DMS 273 (cell line): ENCODE measurements around the gene UBN2.
"Not testable (repeated sequence)": the region's sequence is repeated elsewhere in the genome, so short reads cannot be mapped to it uniquely, and the experiment has no call there.

ENCODE experiments used
- DNase-seq: peaks from one replicate; lab custom pipeline; 2025; ENCODE audit not compliant: unreplicated experiment; lab: John Stamatoyannopoulos, UW

UBN2 gene

DNA sequence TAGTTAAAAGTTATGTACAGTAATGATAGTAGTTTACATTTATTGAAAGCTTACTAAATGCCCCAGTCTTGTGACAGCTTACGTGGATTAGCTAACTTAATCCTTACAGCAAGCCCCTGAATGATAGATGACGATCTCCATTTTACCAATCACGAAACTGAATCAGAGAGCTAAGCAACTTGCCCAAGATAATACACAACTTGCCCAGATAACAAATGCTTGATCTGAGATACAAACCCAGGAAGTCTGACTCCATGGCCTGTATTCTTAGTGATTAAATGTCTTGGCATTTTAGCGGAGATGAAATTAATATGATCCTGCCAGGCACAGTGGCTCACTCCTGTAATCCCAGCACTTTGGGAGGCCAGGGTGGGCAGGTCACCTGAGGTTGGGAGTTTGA lies 63.2 kb downstream of the UBN2 start:
- DNase-seq = no peak

DNA sequence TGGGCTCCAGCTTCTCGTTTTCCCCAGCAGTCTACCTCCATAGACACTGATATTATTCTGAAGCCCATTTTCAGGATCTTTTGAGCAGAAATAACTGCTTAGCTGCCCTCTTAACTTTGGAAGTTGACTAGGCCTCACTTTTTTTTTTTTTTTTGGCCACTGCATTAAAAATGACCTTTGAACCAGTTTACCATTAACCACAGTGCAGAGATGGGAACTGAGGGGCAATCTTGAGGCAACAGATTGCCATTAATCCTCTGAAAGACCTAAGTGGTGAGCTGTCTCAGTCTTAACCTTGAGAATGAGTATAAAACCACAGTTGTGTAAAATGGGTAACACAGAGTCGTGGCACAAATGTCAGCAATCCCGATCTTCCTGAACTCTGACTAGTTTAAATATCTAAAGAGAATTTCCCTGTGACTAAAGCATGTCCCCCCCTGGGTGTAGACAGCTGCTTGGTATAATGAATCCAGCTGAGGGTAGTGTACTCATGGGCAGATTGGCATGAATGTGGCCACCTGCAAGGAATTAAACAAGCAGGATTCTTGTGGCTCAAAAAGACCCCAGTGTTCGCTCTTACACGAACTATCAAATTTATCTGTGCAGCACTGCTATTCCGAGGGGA lies 64.0 kb downstream of the UBN2 start:
- peak; percentile 18 for DNase-seq

DNA sequence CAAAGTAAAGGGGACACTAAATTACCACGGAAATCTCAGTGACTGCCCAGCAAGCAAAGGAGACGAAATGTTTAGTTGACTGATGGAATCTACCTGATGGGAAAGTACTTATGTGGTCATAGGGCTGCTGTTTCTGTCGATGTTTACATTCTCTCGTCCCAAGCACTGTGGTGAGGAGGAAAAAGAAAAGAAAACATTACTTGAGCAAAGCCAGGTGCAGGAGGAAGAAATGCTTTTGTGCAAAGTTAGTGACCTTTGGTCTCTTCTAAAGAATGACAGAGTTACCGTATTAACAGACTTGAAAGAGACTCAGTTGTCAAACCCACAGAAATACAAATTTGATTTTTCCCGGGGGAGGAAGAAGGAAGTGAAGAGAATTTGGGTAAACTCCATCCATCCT lies 66.8 kb downstream of the UBN2 start:
- DNase-seq = no peak

DNA sequence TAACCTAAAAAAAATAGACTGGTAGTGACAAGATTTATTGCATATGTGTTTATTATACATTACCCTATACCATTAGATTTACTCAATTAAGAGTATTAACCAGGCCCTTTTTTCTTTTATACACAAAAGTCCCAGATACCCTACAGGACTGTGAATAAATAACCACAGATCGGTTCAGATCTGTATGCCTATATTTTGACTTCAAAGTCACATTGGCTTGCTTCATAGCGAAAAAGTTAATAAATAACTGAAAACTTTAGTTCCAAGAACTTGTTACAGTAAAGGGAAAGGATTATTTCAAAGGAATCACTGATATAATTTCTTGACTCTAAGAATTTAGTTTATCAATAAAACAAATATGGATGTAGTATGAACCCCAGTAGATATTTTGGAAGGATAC lies 68.3 kb downstream of the UBN2 start:
- DNase-seq = no peak

DNA sequence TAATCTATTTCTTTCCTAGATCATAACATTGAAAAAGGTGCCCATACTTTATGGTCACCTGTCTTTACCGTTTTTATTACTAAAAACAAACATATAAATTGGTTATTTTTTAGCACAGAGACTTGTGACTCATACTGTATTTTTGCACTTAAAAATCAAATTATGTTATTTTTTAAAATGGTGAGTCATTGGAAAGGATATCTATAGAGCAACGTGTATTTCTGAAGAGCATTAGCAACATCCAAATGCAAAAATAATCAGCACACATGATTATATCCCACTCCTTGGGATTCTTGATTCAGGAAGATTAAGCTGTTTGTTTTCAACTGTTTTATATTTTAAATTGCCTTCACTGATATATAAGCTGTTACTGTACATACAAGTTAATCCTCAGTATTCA lies 69.4 kb downstream of the UBN2 start:
- no peak for DNase-seq

DNA sequence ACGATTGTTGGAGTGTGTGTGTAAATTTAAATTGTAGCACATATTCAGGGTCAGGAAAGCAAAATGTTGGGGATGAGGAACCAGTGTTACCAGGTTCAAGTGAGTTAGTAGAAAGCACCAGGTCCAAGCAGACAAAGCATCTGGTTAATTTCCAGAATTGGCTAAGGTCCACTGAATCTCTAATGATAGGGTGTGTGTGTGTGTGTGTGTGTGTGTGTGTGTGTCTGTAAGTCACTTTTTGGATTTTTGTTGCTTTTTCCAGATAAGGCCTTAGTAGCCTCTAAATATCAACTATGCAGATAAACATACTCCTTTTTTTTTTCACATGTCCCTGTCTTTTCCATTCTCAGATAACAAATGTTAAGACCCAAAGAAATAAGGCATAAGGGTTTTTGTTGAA lies 73.5 kb downstream of the UBN2 start:
- peak; percentile 33 for DNase-seq

DNA sequence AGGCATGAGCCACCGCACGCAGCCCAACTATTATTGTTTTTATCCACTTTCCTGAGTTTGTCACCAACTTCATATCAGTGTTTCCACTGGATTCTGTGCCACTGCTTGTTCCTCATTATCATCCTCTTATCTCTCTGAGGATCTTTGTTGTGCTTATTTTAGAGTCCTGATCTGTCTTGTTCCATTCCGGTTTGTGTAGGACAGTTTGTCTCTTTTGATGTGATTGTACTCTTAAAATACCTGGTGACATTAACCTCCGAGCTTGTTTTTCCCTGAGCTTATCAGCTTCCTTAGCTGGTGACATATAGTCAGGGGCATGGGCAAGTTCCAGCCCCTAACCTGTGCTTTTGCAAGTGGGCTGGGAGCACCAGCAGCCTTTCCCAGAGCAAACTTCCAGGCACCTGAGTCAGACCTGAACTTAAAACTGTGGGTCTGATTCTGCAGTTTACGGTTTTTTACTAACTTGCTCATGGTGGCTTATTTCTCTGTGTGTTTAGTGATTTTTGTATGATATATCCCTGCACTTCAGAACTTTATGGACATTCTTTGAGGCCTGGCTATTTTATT lies 87.0 kb downstream of the UBN2 start:
- no peak for DNase-seq

DNA sequence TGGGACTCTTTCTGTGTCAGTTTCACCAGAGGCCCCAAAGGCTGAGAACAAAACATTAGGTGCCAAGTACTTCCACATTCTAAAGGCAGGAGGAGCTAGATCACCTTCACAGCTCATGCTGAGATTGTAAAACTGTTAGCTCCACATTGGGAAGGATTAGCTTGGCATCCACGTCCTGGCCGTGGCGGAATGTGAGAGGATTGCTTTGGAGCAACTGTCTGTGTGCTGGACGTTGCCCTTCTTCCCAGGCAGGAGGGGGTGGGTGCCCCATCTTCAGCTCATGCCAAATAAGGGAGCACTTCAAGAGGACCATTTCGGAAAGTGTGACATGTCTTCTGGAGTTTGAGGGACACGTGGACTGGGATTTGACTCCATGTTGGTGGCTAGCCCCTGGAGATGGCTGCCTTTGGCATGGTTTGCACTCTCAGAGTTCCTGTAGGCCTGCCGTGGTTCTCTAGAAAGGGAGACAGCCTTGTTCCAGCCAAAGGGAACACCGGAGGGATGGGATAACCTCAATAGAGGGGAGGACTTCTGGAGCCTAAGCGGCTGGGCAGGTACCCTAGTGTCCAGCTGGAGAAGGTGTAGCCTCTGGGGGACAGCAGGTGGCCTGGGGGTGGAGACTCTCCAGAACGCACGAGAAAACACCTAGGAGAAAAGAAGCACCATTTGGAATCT lies 90.2 kb downstream of the UBN2 start:
- DNase-seq = peak; percentile 73

DNA sequence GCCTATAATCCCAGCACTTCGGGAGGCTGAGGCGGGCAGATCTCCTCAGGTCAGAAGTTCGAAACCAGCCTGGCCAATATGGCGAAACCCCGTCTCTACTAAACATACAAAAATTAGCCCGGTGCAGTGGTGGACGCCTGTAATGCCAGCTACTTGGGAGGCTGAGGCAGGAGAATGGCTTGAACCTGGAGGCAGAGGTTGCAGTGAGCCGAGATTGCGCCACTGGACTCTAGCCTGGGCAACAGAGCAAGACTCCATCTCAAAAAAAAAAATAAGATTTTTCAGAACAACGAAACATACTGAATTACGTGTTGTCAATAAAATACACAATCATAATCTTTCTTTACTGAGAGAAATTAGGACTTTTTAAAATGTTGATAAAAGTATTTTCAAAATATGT lies 93.7 kb downstream of the UBN2 start:
- DNase-seq = not testable (repeated sequence)

DNA sequence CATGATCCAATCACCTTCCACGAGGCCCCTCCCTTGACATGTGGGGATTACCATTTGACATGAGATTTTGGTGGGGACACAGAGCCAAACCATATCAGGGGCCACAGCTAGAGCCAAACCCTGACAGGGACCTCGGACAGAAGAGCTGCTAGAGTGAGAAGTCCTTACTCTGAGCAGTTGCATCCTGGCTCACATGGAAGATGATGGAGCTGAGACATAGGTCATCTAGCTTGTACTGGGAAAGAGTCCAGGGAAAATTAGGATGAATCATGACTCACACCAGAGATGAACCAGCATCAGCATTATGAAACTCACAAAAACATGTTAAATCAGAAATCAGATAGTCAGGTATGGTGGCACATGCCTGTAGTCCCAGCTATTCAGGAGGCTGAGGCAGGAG lies 97.3 kb downstream of the UBN2 start:
- no peak for DNase-seq

DNA sequence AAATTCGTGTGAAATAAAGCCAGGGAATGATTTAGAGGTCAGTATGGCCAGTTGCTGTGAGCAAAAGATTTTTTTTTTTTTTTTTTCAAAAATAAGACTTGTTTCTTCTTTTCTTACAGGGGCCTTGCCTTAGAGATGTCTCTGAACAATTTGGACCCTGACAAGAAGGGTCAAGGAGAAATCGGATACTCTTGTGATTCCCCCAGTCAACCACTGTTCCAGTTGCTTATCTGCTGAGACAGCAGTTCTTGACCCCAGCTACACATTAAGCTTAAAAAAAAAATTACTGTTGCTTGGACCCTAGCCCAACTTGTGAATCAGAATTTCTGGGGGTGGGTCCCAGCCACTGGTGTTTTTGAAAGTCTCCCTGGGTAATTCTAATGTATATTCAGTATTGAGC lies 98.1 kb downstream of the UBN2 start:
- DNase-seq = no peak

DNA sequence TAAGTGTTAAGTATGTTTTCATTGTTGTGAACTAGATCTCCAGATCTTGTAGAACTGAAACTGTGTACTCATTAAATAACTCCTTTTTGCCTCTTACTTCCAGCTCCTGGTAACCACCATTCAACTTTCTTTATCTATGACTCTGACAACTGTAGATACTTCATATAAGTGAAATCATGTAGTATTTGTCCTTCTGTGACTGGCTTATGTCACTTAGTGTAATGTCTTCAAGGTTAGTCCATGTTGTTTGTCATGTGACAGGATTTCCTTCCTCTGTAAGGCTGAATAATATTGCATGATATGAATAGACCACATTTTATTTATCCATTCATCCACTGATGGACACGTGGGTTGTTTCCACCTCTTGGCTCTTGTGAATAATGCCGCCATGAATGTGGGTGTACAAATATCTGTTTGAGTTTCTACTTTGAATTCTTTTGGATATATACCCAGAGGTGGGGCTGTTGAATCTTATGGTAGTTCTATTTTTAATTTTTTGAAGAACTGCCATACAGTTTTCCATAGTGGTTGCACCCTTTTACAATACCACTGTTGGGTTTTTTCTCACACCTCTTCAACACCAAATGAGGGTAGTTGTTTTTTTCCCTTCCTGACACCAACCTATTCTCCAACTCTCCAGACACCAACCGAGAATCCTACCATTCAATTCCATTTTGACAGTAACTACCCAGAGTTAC lies 99.4 kb downstream of the UBN2 start:
- no peak for DNase-seq

DNA sequence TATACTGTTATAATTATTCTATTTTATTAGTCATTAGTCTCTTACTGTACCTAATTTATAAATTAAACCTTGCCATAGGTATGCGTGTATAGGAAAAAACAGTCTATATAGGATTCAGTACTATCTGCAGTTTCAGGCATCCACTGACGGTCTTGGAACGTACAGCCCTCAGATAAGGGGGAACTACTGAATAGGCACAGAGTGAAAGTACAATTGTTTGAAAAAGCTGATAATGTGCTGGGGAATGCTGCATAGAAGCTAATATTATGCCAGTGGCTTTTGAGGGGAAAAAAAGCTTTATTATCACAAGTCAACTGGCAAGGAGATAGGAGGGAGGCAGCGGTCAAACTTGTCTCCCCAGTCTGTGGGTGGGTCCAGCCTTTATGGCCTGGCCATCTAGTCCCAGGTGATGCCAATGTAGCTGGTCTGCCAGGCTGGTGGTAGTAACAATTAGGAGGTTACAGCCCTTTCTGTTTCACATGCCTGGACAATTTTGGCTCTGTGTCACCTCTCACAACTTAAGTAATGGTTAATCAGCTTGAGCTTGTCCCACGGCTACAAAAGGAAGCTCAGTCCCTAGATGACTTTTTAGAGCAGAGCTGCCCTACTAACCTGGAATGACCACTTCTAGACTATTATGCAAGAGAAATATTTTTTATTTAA lies 101.8 kb downstream of the UBN2 start:
- no peak for DNase-seq

DNA sequence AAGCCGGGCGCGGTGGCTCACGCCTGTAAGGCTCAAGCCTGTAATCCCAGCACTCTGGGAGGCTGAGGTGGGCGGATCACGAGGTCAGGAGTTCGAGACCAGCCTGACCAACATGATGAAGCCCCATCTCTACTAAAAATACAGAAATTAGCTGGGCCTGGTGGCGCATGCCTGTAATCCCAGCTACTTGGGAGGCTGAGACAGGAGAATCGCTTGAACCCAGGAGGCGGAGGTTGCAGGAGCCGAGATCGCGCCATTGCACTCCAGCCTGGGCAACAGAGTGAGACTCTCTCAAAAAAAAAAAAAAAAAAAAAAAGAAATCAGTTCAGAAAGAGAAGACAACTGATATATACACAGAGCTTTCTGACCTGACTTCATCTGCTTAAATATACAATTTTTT lies 102.4 kb downstream of the UBN2 start:
- not testable (repeated sequence) for DNase-seq

DNA sequence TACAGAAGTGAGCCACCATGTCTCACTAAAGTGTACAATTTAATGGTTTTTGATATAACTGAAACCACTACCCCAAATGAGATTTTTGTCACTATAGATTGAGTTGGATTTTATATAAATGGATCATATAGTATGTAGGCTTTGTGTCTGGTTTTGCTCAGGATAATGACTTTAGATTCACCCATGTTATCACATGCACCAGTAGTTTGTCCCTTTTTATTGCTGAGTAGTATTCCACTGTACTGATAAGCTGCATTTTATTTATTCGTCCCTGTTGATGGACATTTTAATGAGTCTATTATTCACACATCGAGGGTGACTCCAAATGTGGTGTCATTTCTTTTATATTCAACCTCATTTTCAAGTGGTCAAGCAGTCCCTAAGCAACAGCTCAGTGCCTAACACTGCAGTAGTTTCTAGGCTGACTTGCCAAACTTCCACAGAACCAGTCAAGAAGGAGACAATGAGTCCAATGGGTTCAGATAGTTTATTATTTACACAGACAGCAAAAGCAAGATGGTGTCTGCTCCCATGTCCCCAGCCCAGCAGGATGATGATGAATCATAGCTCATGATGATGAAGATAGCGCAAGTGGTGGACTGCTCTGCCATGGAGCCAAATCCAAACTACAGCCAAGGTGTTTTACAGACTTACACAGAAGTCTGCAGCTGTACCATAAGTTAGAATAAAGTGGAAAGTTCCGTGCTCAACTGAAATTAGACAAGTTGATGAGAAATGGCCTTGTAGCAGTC lies 103.5 kb downstream of the UBN2 start:
- DNase-seq = no peak

DNA sequence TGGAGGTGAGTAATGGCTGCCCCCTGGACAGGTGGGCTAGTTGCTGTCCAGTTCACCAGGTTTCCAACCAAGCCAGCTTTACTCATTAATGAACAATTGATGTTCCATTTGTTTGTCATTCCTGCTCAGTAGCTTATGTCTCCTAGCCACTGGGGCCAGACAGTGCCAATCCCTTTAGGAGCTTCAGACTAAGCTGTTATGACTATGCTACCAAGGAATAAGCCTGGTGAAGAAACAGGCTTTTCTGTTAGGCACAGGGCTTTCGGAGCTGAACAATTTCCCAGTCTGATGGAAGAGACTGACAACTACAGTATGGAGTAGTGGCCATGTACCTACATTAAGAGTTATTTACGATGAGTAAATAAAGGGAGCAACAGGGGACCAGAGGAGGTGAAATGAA lies 108.0 kb downstream of the UBN2 start:
- DNase-seq = no peak

DNA sequence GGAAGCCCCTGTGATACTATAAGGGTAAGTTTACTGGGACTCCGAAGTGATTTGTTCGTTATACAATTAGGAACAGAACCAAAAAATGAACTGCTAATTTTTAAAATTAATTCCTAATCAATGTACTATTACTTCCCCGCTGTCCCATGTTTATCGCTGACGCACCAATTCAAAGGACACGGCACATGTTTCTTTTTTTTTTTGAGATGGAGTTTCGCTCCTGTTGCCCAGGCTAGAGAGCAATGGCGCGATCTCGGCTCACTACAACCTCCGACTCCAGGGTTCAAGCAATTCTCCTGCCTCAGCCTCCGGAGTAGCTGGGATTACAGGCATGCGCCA lies 108.6 kb downstream of the UBN2 start:
- DNase-seq = no peak

DNA sequence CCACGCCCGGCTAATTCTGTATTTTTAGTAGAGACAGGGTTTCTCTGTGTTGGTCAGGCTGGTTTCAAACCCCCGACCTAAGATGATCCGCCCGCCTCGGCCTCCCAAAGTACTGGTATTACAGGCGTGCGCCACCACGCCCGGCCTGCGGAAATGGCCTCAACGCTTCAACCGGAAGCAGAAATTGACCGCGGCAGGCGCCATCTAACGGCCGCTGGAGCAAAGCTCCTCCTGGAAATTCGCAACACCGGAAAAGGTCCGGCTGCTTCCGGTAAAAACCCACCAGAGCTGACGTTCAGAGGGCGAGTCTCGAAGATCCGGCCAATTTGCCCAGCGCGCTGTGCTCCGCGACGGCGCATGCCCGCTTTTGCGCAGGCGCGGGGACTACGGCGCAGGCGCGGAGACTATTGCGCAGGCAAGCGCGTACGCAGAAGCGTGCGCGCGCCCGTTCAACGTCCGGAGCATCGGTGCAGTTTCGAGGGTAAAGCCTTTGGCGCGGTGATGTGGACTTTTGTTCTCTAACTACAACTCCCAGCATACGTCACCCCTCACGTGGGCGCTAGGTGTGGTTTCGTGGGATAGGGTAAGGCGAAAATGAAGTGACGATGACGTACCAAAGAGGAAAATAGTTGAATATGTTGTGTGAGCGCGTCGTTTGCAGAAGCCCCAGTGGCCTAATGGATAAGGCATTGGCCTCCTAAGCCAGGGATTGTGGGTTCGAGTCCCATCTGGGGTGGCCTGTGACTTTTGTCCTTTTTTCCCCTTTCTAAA lies 109.2 kb downstream of the UBN2 start:
- DNase-seq = peak; percentile 100

DNA sequence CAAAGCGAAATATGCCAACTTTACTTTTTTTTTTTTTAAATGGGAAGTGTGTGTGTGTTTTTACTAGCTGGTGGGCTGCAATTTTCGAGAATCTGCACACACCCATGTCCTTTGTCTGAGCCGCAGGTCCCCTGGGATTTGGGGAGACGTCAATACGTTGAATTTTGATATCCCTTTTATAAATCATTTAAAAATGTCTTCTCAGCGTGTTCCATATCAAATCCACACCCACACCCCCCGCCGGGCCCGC lies 109.7 kb downstream of the UBN2 start:
- DNase-seq = no peak

DNA sequence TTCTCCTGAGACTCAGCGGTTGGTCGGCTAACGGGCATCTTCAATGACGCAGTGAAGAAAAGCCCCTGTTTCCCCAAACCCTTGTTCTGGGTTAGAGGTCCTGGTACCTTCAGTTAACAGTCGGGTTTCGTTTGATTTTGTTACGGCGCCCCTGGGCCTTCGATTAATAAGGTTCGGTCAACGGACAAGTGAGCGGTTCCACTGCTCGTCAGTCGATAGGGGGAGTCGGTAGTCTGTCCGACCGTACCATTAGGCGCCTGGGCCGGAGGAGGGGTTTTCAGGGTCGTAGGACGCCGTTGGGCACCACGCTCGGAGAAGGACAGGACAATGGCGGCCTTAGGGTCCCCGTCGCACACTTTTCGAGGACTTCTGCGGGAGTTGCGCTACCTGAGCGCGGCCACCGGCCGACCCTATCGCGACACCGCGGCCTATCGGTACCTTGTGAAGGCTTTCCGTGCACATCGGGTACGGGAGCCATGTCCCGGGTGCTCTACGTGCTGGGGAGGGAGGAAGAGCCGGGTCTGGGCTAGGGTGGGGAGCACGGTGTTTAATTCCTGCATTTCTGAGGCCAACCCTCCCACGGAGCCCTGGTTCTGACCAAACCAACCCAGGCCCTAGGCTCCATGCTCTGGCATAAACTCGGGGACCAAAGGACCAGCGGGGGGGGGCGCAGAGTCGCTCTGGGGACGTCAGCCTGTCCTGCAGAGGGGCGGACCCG lies 110.2 kb downstream of the UBN2 start, which contains the start of gene FMC1:
Gene FMC1, plus strand, starts transcription at position 280 of the 718 bp plus-strand sequence. Its CDS starts 48 bp downstream, at position 328.
- peak; percentile 99 for DNase-seq
